ENCODE measurements around the gene WDR83.
"Not testable (repeated sequence)": the region's sequence is repeated elsewhere in the genome, so short reads cannot be mapped to it uniquely, and the experiment has no call there.

The WDR83 gene

GRCh38 chr19:12656899-12657571 lies 9.6 kb upstream of the WDR83 start:
- DNase-seq = no peak

DNA sequence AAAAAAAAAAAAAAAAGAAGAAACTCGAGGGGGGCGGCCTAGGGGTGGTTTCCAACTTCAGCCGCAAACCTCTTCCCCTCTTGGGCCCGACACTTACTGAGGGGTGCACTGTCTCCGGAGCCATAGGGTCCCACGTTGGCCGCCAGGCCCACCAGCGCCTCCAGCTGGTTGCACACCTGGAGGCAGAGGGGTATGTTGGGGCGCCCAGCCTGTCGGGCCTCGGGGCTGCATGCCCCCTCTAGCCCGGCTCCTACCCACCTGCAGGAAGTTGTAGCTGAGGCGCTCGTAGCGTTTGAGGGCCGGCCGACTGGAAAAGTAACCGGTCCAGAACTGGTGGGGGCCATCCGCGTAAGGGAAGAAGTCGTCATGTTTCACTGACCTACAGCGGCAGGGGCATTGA lies 8.6 kb upstream of the WDR83 start:
- DNase-seq = no peak

- no peak for DNase-seq
Observed at GRCh38 chr19:12660980-12661379, 5.6 kb upstream of the WDR83 start.

DNA sequence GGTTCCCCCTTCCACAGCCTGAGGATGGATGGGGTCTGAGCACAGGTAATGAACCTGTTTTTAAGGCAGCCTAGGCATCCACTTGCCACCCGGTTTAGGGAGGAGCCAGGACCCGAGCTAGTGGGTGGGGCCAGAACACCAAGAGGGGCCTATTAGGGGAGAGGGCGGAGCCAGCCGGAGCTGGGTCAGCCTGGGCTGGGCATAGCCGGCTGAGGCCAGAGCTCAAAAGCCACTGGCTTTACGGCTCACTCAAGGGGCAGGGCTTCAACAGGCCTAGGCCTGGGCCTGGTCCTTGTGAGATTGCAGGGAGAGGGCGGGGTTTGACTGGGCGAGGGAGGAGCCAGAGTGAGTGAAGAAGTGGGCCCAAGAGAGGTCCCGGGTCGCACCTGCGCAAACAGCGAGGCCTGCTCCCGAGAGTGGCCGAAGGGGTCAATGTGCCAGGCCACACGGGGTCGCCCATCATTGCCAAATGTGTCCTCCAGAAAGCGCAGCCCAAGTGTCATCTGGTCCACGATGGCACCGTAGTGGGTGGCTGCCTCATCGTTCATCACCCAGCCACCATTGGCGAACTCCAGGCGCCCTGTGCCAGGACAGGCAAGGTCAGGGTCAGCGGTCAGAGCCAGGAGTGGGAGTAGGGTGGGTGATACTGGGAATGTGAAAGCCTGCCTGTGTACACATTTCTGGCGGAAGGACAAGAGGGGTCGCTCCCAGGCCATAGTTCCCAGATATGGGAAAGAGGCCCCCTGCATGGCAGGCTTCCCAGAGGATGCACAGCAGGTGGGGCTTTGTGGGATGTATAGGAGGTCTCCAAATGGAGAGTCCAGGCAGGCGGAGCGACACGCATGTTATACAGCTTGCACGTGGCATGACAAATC lies 2.0 kb upstream of the WDR83 start:
- no peak for DNase-seq

DNA sequence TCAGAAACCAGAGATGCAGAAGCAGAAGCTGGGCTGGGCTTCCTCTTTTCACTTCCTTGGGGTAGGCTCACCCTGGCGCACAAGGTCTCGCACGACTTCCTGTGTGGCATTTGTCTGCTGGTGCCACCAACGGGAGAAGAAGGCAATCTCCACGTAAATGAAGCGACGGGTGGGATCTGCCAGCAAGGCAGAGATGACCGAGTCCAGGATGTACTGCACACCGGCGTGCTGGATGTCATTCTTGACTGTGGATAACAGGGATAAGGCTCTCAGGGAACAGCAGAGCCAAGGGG lies 1.4 kb upstream of the WDR83 start:
- no peak for DNase-seq

DNA sequence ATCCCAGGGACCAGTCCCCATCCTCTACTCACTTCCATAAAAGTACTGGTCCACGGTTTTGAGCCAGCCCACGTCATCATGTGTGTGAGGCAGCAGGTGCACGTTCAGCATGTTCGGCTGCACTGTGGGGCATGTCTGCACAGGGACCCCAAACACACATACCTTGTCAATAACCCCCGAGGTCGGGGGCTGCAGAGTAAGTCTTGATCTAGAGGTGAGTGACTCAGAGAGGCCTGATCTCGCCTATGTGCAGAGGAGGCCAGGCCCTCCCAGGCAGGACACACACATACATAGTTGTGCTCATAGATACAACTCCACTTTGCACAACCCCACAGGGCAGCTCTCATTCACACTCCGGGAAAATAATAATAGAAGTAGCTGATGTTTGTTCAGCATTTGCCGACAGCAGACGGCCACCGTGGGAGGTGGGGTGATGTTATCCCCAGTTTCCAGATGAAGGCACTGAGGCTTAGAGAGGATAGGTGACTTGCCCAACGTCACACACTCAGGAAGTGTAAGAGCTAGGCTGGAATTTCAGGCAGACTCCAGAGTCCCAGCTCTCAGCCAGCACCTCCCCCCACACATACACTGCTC lies 839 bp upstream of the WDR83 start:
- no peak for DNase-seq

- no peak for DNase-seq
Observed at GRCh38 chr19:12667731-12668302, 1.2 kb downstream of the WDR83 start.

GRCh38 chr19:12668346-12668745 lies 1.7 kb downstream of the WDR83 start:
- no peak for DNase-seq

- no peak for DNase-seq
Observed at GRCh38 chr19:12668932-12669269, 2.3 kb downstream of the WDR83 start.

DNA sequence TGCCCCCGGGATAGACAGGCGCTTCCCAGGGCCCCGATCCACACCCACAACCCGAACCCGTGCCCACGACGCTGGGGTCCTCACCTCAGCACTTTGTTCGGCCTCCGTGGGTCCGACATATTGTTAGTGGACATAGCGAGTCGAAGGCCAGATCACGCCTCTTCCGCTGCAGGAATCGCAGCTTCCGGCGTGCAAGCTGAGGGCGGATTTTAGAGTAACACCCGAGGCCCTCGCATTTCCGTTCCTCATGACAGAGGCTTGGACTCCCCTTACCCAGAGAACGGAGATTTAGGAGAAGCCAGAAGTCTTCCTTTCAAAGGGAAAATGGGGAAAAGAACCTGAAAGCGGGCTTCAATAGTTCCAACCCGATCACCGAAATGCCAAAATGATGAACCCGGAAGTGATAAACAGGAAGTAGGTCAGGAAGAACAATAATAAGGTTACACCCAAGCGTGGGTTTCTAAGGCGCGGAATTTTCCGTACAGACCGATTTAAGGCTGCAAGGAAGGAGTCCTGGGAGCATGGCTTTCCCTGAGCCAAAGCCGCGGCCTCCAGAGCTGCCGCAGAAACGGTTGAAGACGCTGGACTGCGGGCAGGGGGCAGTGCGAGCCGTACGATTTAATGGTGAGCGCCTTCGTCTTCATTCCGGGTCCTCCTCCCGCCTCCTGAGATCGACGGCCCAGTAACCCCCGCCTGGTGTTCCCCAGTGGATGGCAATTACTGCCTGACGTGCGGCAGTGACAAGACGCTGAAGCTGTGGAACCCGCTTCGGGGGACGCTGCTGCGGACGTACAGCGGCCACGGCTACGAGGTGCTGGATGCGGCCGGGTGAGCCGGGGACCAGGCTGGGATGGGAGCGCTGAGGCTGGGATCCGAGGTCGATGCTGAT lies 2.9 kb downstream of the WDR83 start:
- DNase-seq = peak; percentile 75

- DNase-seq = no peak
Observed at GRCh38 chr19:12670159-12670928, 3.7 kb downstream of the WDR83 start.

DNA sequence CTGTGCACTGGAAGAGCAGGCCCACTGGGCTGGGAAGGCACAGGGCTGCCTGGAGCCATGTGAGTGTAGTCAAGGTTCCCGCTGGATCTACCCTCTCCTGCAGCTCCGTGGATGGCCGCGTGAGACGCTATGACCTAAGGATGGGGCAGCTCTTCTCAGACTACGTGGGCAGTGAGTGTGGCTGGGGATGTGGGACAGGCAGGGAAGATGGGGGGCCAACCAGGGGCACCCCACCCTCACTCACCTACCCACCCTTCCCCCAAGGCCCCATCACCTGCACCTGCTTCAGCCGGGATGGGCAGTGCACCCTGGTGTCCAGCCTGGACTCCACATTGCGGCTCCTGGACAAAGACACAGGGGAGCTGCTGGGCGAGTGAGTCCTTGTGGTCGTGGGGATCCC lies 6.1 kb downstream of the WDR83 start:
- DNase-seq = no peak

DNA sequence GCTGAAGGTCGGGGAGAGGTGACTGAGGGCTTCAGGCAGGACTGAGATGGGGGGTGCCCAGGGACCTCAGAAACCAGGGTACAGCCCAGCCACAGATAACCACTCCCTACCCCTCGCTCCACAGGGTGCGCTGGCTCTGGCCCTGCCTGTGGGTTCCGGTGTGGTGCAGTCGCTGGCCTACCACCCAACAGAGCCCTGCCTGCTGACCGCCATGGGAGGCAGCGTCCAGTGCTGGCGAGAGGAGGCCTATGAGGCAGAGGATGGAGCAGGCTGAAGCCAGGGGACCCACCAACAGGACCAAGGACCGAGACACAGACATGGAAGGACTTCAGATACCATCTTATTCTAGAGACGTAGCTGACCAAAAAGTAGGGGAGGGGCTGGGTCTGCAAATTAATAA lies 8.8 kb downstream of the WDR83 start:
- no peak for DNase-seq

- no peak for DNase-seq
Observed at GRCh38 chr19:12675940-12676339, 9.3 kb downstream of the WDR83 start.

DNA sequence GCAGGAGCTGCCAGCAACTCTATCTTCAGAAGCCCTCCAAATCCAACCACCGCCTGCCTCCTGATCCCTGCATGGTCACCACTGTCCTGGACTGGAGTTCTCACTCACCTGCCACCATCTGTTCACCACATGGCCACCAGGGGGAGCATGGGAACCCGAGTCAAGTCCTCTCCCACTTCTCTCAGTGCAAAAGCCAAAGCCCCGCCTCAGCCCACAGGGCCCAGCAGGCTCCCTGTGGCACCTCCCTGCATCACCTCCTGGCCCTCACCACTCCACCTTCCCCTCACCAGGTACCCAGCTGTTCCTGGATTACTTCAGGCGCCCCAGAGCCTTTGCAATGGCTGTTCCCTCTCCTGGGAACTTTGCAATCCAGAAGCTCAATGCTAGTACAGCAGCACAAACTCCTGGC lies 9.8 kb downstream of the WDR83 start:
- DNase-seq = peak; percentile 71

DNA sequence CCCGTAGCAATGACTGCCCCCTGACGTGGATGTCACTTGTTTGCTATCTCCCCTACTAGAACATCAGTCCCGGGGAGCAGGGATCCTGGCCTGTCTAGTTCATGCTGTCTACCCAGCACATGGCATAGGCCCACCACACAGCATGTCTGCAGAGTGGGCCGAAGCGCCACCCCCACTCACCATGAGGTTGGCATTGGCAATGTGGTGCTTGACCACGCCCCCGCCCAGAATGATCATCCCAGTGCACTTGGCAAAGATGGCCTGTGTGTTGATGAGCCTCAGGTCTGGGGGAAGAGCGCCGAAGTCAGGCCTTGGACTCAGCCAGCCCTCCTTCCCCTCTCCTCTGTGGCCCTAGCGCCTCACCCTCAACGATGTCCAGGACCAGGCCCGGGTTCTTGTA lies 10.3 kb downstream of the WDR83 start:
- DNase-seq = no peak

DNA sequence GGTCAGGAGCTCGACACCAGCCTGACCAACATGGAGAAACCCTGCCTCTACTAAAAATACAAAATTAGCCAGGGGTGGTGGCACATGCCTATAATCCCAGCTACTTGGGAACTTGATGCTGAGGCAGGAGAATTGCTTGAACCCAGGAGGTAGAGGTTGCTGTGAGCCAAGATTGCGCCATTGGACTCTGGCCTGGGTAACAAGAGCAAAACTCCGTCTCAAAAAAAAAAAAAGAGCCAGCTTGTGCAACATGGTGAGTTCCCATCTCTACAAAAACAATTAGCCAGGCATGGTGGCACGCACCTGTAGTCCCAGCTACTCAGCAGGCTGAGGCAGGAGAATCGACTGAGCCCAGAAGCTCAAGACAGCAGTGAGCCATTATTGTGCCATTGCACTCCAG lies 11.4 kb downstream of the WDR83 start:
- not testable (repeated sequence) for DNase-seq

DNA sequence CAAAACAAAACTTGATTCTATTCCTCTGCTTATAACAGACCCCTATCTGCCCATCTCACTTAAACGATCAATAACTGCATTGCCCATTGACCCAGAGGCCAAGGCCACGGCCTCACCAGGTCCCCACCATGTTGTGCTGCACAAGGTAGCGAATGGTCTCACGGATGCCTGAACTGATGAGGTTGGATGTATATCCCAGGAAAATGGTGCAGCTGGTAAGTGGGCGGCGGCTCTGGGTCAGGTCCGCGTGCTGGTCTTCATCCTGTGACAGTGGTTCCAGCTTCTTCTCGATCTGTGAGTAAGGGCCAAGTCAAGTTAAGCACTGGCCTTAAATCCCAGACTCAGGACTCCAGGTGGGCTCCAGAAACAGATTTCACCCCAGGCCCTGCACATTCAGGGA lies 13.4 kb downstream of the WDR83 start:
- no peak for DNase-seq

DNA sequence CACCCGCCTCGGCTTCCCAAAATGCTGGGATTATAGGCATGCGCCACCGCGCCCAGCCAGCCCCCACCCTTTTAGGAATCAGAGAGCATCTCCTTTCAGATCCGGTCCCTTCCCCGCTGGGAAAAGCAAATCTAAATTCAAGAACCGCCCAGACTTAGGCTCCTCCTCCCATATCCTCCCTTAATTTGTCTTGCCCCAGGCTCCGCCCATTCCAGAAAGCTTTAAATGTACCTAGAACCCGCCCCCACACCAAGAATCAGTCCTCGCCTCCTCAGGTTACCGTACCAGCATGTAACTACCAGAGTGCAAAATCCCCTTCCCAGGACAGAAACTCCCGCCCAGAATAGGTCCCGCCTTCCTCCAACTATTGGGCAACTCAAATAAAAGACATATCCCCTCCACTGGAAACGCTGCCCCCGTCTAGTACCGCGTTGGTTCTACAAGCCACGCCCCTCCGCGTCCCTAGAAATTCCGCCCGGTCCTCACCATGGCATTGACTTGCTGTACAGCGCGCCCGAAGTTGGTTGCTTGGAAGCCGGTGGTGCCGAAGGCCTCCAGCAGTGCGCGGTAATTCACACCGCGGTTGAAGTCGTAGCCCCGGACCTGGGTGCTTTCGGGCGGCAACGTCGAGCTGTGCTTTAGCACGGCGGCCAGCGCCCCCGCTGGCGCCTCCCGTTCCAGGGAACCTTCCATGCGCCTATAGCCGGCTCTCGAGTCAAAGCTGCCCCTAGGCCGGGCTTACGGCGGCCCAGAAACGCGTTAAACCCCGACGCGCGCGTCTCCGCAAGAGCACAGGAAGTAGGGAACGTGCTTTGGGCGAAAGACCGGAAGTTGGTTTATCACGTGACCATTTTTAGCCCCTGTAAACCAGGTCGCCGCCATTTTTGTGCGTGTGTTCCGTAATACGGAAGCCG lies 14.7 kb downstream of the WDR83 start, which contains the start of gene DHPS:
TSS of gene DHPS (minus strand) at position 807 of the 914 bp plus-strand sequence. CDS start at position 693, 114 bp downstream.
- peak; percentile 97 for DNase-seq

DNA sequence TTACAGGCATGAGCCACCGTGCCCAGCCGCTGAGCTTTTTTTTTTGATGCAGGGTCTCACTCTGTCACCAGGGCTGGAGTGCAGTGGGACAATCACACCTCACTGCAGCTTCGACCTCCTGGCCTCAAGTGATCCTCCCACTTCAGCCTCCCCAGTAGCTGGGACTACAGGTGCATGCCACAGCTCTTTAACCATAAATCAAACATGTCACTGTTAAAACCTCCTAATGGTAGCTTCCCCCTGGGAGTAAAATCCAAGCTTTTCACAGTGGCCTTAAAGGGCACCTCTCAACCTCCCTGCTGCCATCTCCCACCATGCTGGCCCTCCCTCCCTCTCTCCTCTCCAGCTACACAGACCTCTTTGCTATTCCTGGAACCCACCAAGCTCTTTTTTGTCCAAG lies 19.2 kb downstream of the WDR83 start:
- no peak for DNase-seq
